ENCODE measurements around the gene LOXL1. TPM values are rescaled to one million over a fixed set of nuclear protein-coding genes. Genes with fewer than 3 reads are reported as not detected.

Gene LOXL1
- 146 and 148 TPM in 2 replicates for total RNA-seq (2012; rRNA removed)
- polyA plus RNA-seq (2012; rRNA removed): 311 and 332 TPM in 2 replicates
- 118 and 403 TPM in 2 replicates for polyA plus RNA-seq (2012; cell fraction: cytosol; rRNA removed)
- 211 and 331 TPM in 2 replicates for polyA plus RNA-seq (2012; cell fraction: nucleus; rRNA removed; ENCODE audit: low replicate concordance)
- percentile 85 among the genes with signal in this experiment for Bru-seq, nascent RNA
- percentile 88 among the genes with signal in this experiment for BruChase-seq, experiment 1, labeled RNA remaining after a 6-hour chase
- BruChase-seq, experiment 2, labeled RNA remaining after a 2-hour chase: percentile 92 among the genes with signal in this experiment
- long read RNA-seq, transcript LOXL1-201 (7 exons, 2,351 nt): major isoform, 341 of 408 reads
- long read RNA-seq, partial matches to known transcripts: 47 of 408 reads
- long read RNA-seq, other reads (novel, unspliced or antisense): 19 of 408 reads

GRCh38 chr15:73926219-73927002 lies at the start of gene LOXL1:
Gene LOXL1, plus strand, starts transcription at chr15:73926462. Its CDS starts 322 bp downstream, at chr15:73926784.
- Histone ChIP-seq H3K9ac (ENCODE audit: low read depth, low read length) (peak within 1 kb of the TSS; percentile 88), H2AK9ac (replicated peaks; ENCODE audit: low read depth, low read length, poor library complexity) (peak within 1 kb of the TSS; percentile 99), H4K8ac (ENCODE audit: low read depth in 2 of 2, low read length in 2 of 2) (peak within 1 kb of the TSS; percentile 98 to 99), H3K14ac (replicated peaks; ENCODE audit: low read depth, low read length) (peak within 1 kb of the TSS; percentile 100), H3K27ac (ENCODE audit: insufficient read depth, low read length) (peak within 1 kb of the TSS; percentile 96), H2BK120ac (ENCODE audit: low read depth, low read length) (peak within 1 kb of the TSS; percentile 100), H3K27me3 (ENCODE audit: control insufficient read depth, insufficient read depth, low read length) (no peaks in the 10 kb centered on the region), H3K18ac (ENCODE audit: low read depth, low read length) (peak within 1 kb of the TSS; percentile 94), H2BK20ac (ENCODE audit: low read depth, low read length) (peak within 1 kb of the TSS; percentile 97), H3K4me2 (ENCODE audit: low read depth, low read length) (peak within 1 kb of the TSS; percentile 88), H3K9me3 (ENCODE audit: control insufficient read depth, insufficient read depth, low read length) (no peaks in the 10 kb centered on the region), H3K4me1 (ENCODE audit: control insufficient read depth, insufficient read depth, low read length) (peaks cover 66% of the 10 kb centered on the region), H4K5ac (ENCODE audit: low read depth, low read length) (peak within 1 kb of the TSS; percentile 92), H3K4me3 (ENCODE audit: insufficient read depth, low read depth, low read length) (peak within 1 kb of the TSS; percentile 73), H2BK15ac (ENCODE audit: low read depth, low read length) (peak within 1 kb of the TSS; percentile 100), H4K20me1 (ENCODE audit: insufficient read depth, low read length) (peaks cover 32% of the 10 kb centered on the region), H3K79me1 (ENCODE audit: low read depth in 1 of 2, low read length in 2 of 2) (peaks cover 38 to 82% of the 10 kb centered on the region in 2 experiments; a peak in 3 of 4 replicates), H3K9me1 (ENCODE audit: insufficient read depth, low read length) (peaks cover 46% of the 10 kb centered on the region), H2AK5ac (ENCODE audit: low read depth, low read length) (peak within 1 kb of the TSS; percentile 100), H3K4ac (ENCODE audit: low read depth, low read length) (peak within 1 kb of the TSS; percentile 100), H2BK5ac (ENCODE audit: low read depth, low read length, poor library complexity, severe bottlenecking) (peak within 1 kb of the TSS; percentile 98), H3K23ac (ENCODE audit: low read depth, low read length) (peak within 1 kb of the TSS; percentile 100), H3K36me3 (ENCODE audit: control insufficient read depth, insufficient read depth, low read length) (no peaks in the 10 kb centered on the region), H3K56ac (ENCODE audit: extremely low read depth, insufficient read depth, low read length) (peak within 1 kb of the TSS; percentile 75), H2AFZ (replicated peaks; ENCODE audit: low read length, poor library complexity) (peak within 1 kb of the TSS; percentile 89), H4K91ac (ENCODE audit: insufficient read depth, low read depth, low read length) (peak within 1 kb of the TSS; percentile 100)
- ChIA-PET CTCF (interaction anchor here (0.8 to 1.8 kb wide), 3 partner anchors 9 to 53 kb away, joined by 3 to 5 read pairs (median 4); partner anchors contain the start of gene TBC1D21), POLR2A (ENCODE audit: unreplicated experiment) (interaction anchor here (0.6 kb wide), 1 partner anchor 294 kb away, joined by 3 read pairs; no protein-coding TSS in a partner anchor)
- 2% methylated on average over 20 of the region's 47 CpGs; no CpG with 5 or more reads in 1 of the 2 experiments for WGBS, 2 experiments (ENCODE audit: extremely low coverage in 2 of 2, insufficient read length in 1 of 2)
- intact Hi-C loops (cut with micrococcal nuclease) (no loop called here), in situ Hi-C loops (cut with MboI; ENCODE audit: low sequenced_read_pairs) (no loop called here), dilution Hi-C loops (cut with HindIII; ENCODE audit: low sequenced_read_pairs, unreplicated experiment) (no loop called here)
- peak; percentile 30; the same call in 1 of the 2 replicates for TF ChIP-seq RAD21 (IDR thresholded peaks at IDR 0.05; ENCODE audit: low read length)
- 0 out of 2 replicates have a peak, but pooled peaks have one; percentile 28 for TF ChIP-seq FOS (IDR thresholded peaks at IDR 0.05; ENCODE audit: low read depth, low read length)
- TF ChIP-seq POLR2A (IDR thresholded peaks at IDR 0.05; ENCODE audit: low read depth, low read length): peak; percentile 89
- peak; percentile 16; the same call in 1 of the 2 replicates for TF ChIP-seq BHLHE40 (IDR thresholded peaks at IDR 0.05; ENCODE audit: low read depth, low read length)
- peak; percentile 16; the same call in 1 of the 2 replicates for TF ChIP-seq USF2 (IDR thresholded peaks at IDR 0.05; ENCODE audit: low read depth, low read length)
- TF ChIP-seq RFX5 (IDR thresholded peaks at IDR 0.05; ENCODE audit: low read depth, low read length): no peak
- no peak for TF ChIP-seq CEBPB (IDR thresholded peaks at IDR 0.05; ENCODE audit: low read depth, low read length)
- no peak; the same call in 1 of the 2 replicates for TF ChIP-seq MXI1 (IDR thresholded peaks at IDR 0.05; ENCODE audit: borderline replicate concordance, low read depth, low read length)
- TF ChIP-seq RCOR1 (IDR thresholded peaks at IDR 0.05; ENCODE audit: insufficient replicate concordance, low read length): peak; percentile 87
- no peak for TF ChIP-seq CTCF (conservative IDR thresholded peaks at IDR 0.05; ENCODE audit: low read depth, low read length)
- TF ChIP-seq MAZ (IDR thresholded peaks at IDR 0.05; ENCODE audit: borderline replicate concordance, low read depth, low read length): peak; percentile 70; the same call in 1 of the 2 replicates
- TF ChIP-seq NFE2L2 (IDR thresholded peaks at IDR 0.05; ENCODE audit: low read depth, low read length): peak; percentile 46; the same call in 1 of the 2 replicates
- peak; percentile 53 for ATAC-seq (ENCODE audit: low read depth)
- DNase-seq: peak; percentile 92
- TSS peak; percentile 78 for BruUV-seq (replicated peaks)
